Gastroesophageal sphincter (tissue), 4 donors: ENCODE measurements around the gene SUN1. TPM values are rescaled to one million over a fixed set of nuclear protein-coding genes. Genes with fewer than 3 reads are reported as not detected.

Source experiments
- ATAC-seq: fragments of 150-250 bp; one replicate; pipeline ENCODE4 v1.9.1; 2016; ENCODE audit warnings: mild to moderate bottlenecking, moderate library complexity
- H3K27ac ChIP-seq, 4 donors: fragments of 200-600 bp; sonication (generic) in 3 of 4; 1 replicate in 3 of 4; 2 replicates in 1 of 4; pipeline ENCODE4 v1.5.1; 2016 to 2019
- H3K27me3 ChIP-seq: fragments of 200-600 bp; sonication (generic); one replicate; pipeline ENCODE4 v1.5.1; 2019
- H3K36me3 ChIP-seq, 2 donors: fragments of 200-600 bp; sonication (generic); one replicate each; pipeline ENCODE4 v1.5.1; 2019; ENCODE audit warnings: control low read depth in 1 of 2
- H3K4me1 ChIP-seq, 3 donors: fragments of 200-600 bp; sonication (generic); 1 replicate in 2 of 3; 2 replicates in 1 of 3; pipeline ENCODE4 v1.5.1; 2016 to 2019; ENCODE audit warnings: control low read depth in 2 of 3
- H3K4me3 ChIP-seq, 2 donors: fragments of 200-600 bp; sonication (generic); one replicate each; pipeline ENCODE4 v1.5.1; 2019; ENCODE audit warnings: mild to moderate bottlenecking in 1 of 2, moderate library complexity in 1 of 2
- H3K9me3 ChIP-seq, 3 donors: fragments of 200-600 bp; sonication (generic); one replicate each; pipeline ENCODE4 v1.5.1; 2017 to 2019; ENCODE audit warnings: control low read depth in 2 of 3
- EP300 ChIP-seq: sonication (generic); formaldehyde crosslinking; IDR thresholded peaks from one replicate; pipeline ENCODE4 v1.6.1; 2017; ENCODE audit warnings: antibody characterized with exemption, mild to moderate bottlenecking
- POLR2A ChIP-seq, 2 donors: fragments of 450-650 bp; IDR thresholded peaks; one replicate each; pipeline ENCODE4 v1.6.1; 2017; ENCODE audit warnings: antibody characterized with exemption in 2 of 2, mild to moderate bottlenecking in 2 of 2, moderate library complexity in 1 of 2
- POLR2AphosphoS5 ChIP-seq: sonication (generic); formaldehyde crosslinking; IDR thresholded peaks from one replicate; pipeline ENCODE4 v1.6.1; 2017; ENCODE audit warnings: antibody characterized with exemption
- WGBS, 2 donors: methylation state at CpG; one replicate each; pipeline ENCODE4 v1.1.5; 2018; ENCODE audit warnings: low coverage in 1 of 2; 5-methylcytosine and 5-hydroxymethylcytosine counted together
- total RNA-seq, 4 donors: library from RNA; depleted of rRNA; stranded (reverse); fragments of >200 nt; gene quantifications; one replicate each; pipeline ENCODE4 v1.1.0, GENCODE V29; 2016
- TF ChIP-seq, protein P1 (sequence below), 4 experiments: fragments of 200-600 bp in 2 of 4; fragments of 450-650 bp in 2 of 4; sonication (generic) in 1 of 4; IDR thresholded peaks; one replicate each; pipeline ENCODE4 v1.5.1; 2017 to 2019; ENCODE audit warnings: antibody characterized with exemption in 4 of 4, mild to moderate bottlenecking in 2 of 4, moderate library complexity in 2 of 4

SUN1 gene
- total RNA-seq, 4 donors from 2014 or later: 151 to 261 (median 231) TPM

DNA sequence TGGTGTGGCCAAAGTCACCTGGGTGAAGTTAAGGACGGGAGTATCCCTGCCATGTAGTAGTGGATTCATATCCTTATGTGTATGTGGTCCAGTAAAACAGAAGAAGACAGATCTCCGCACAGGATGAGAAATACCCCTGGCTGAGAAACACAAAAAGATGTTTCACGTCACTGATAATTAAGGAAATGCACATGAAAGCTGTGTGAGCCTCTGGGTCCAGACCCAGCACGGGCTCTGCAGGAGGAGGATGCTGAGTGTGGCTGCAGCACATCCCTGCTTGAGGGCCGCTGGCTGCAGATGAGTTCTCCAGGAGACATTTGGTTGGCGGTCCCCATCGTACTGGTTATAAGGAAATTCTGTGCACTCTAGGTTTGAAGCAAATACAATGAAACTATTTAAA lies 8.2 kb upstream of the SUN1 start:
- Histone ChIP-seq H3K4me3 (no peak overlapping the region), H3K27me3 (no peaks in the 10 kb centered on the region), H3K4me1 (peaks cover 0 to 100% (median 50%) of the 10 kb centered on the region in 3 donors), H3K27ac (peak overlapping the region; percentile 10 to 92 (median 86)), H3K36me3 (no peaks in the 10 kb centered on the region), H3K9me3 (no peaks in the 10 kb centered on the region)
- 19 to 52% methylated on average over 3 to 7 of the region's 7 CpGs for WGBS, 2 donors
- TF ChIP-seq POLR2AphosphoS5 (no peak), EP300 (no peak), POLR2A (IDR thresholded peaks at IDR 0.05) (no peak)
- TF ChIP-seq, protein P1, sequence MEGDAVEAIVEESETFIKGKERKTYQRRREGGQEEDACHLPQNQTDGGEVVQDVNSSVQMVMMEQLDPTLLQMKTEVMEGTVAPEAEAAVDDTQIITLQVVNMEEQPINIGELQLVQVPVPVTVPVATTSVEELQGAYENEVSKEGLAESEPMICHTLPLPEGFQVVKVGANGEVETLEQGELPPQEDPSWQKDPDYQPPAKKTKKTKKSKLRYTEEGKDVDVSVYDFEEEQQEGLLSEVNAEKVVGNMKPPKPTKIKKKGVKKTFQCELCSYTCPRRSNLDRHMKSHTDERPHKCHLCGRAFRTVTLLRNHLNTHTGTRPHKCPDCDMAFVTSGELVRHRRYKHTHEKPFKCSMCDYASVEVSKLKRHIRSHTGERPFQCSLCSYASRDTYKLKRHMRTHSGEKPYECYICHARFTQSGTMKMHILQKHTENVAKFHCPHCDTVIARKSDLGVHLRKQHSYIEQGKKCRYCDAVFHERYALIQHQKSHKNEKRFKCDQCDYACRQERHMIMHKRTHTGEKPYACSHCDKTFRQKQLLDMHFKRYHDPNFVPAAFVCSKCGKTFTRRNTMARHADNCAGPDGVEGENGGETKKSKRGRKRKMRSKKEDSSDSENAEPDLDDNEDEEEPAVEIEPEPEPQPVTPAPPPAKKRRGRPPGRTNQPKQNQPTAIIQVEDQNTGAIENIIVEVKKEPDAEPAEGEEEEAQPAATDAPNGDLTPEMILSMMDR (IDR thresholded peaks at IDR 0.05): no peak
- ATAC-seq: no peak

DNA sequence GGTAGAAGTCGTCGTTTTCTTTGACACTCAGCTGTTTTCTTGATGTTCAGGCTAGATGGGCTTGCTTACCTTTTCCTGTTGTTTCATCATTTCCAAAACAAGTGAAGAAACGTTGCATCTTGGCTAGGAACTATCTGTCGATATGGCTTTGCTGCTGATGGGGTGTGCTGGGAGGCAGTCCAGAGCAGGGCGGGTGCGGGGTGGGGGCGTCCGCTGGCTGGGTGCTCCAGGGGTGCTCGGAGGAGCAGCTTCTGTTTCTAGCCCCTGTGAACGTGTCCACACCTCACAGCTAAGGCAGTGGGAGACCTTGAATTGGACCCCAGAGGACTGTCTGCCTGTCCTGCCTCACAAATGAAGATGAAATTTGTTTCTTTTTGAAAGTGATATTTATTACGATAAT lies 7.6 kb upstream of the SUN1 start:
- Histone ChIP-seq H3K27me3 (no peaks in the 10 kb centered on the region), H3K9me3 (no peaks in the 10 kb centered on the region), H3K4me3 (no peak overlapping the region), H3K4me1 (peaks cover 0 to 100% (median 55%) of the 10 kb centered on the region in 3 donors), H3K27ac (peak overlapping the region in 3 of 4 donors; percentile 81 to 92 (median 90)), H3K36me3 (no peaks in the 10 kb centered on the region)
- TF ChIP-seq POLR2AphosphoS5: no peak
- TF ChIP-seq, protein P1 (IDR thresholded peaks at IDR 0.05): no peak
- TF ChIP-seq POLR2A (IDR thresholded peaks at IDR 0.05): no peak
- TF ChIP-seq EP300: no peak
- peak; percentile 7 for ATAC-seq
- WGBS, 2 donors: 22 to 31% methylated on average over 6 to 7 of the region's 11 CpGs

DNA sequence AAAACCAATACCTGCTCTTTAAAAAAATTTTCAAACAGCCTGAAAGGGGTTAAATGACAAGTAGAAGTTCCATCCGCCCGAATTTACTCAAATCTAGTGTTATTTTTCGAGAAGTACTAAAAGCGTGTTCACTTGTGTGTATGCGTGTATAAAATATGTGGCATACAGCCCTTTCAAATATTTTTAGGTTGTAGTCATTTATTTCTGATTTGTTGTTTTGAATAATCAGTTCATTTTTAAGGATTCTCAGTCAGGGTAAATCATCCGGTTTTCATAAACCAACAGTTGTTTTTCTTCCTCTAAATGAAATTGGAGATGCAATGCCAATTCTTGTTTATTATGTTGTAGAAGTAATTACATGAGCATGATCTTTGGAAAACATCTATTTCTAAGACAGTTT lies 6.9 kb upstream of the SUN1 start:
- H3K9me3 ChIP-seq: no peaks in the 10 kb centered on the region
- peaks cover 4 to 100% (median 60%) of the 10 kb centered on the region in 3 donors for H3K4me1 ChIP-seq
- 37 to 49% methylated on average over 6 of the region's 6 CpGs for WGBS, 2 donors
- TF ChIP-seq EP300 (no peak), POLR2AphosphoS5 (peak; percentile 16), POLR2A (IDR thresholded peaks at IDR 0.05) (no peak)
- H3K27ac ChIP-seq: peak overlapping the region in 3 of 4 donors; percentile 81 to 92 (median 90)
- no peak overlapping the region for H3K4me3 ChIP-seq
- no peak for ATAC-seq
- H3K36me3 ChIP-seq: no peaks in the 10 kb centered on the region
- H3K27me3 ChIP-seq: no peaks in the 10 kb centered on the region

DNA sequence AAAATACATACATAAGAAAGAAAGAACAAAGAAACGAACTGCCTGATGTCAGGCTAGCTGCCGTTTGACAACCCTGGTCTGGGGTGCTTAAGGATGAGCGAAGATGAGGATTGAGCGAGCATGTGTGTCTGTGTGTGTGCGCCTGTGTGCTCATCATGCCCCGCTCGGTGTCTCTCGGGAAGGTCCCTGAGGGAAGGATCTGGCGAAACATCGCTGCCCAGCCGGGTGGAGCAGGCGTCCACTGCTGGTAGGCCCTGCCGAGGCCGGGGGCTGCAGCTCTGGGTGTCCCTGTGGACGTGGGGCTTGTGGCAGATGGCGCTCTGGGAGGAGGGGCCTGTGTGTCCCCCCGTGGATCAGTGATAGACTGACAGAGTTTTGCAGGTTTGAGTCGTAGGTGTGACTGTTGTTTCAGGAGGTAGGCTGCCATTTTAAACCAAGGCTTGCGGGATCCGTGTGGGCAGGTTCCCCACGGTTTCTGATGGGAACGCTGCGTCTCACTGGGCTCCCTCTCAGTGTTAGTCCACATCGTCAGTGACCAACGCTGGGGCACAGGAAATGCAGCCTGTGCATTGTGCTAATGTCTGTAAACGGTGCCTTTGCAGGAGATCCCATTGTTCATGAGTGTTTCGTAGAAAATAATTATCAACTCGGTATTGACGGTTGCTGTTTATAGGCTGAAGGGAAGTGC lies 5.9 kb upstream of the SUN1 start:
- Histone ChIP-seq H3K36me3 (no peaks in the 10 kb centered on the region), H3K27ac (peak overlapping the region; percentile 18 to 92 (median 86)), H3K4me3 (peak overlapping the region in 1 of 2 donors; percentile 12), H3K4me1 (peaks cover 8 to 100% (median 66%) of the 10 kb centered on the region in 3 donors), H3K27me3 (no peaks in the 10 kb centered on the region), H3K9me3 (no peaks in the 10 kb centered on the region)
- TF ChIP-seq EP300 (no peak), POLR2A (IDR thresholded peaks at IDR 0.05) (no peak), POLR2AphosphoS5 (no peak)
- TF ChIP-seq, protein P1 (IDR thresholded peaks at IDR 0.05): no peak
- ATAC-seq: no peak
- WGBS, 2 donors: 45 to 76% methylated on average over 10 to 13 of the region's 29 CpGs

DNA sequence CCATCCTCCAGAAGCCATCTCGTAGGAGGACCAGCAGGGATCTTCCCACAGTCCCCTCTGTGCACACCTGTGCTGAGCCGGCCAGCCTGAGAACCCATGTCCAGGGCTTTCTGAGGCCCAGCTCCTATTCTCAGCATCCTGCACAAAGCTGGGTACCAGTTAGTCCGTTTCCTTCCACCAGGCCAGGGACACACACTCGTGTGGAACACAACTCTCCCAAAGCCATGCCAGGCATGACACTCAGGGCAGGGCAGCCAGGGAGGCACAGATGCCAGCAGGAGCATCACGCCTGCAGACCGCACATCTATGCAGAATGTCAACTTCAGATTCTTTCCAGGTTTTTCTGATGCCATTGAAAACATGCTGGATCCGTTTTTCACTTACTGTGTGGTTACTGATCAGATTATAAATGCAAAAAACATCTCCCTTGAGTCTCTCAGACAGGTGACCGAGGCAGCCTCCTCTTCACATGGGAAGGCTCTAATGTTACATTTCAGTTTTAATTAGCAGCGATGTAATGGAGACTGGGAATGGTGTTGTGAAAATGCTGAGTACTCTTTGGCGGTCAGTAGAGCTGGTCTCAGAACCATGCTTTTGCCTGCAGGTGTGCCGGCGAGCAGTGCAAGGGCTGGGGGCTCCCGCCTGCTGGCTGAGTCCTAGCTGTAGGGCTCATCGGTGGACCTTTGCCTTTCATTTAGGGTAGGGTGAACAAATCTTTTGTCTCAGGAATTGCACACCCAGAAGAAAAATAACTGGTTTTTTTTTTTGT lies 3.3 kb upstream of the SUN1 start:
- no peak for ATAC-seq
- Histone ChIP-seq H3K4me1 (peaks cover 11 to 100% (median 57%) of the 10 kb centered on the region in 3 donors), H3K27me3 (no peaks in the 10 kb centered on the region), H3K36me3 (no peaks in the 10 kb centered on the region), H3K9me3 (no peaks in the 10 kb centered on the region), H3K27ac (peak overlapping the region in 3 of 4 donors; percentile 33 to 92 (median 90)), H3K4me3 (no peak overlapping the region)
- TF ChIP-seq EP300 (no peak), POLR2A (IDR thresholded peaks at IDR 0.05) (no peak), POLR2AphosphoS5 (no peak)
- TF ChIP-seq, protein P1 (IDR thresholded peaks at IDR 0.05): no peak
- 65 to 77% methylated on average over 4 to 10 of the region's 14 CpGs for WGBS, 2 donors
